ENCODE results near the gene SERPINA3. TPM values are rescaled to one million over a fixed set of nuclear protein-coding genes. Genes with fewer than 3 reads are reported as not detected.

SERPINA3 gene
- total and polyA plus RNA-seq, 7 donors, result 2.3 to 233 (median 94.5) TPM

- H3K27ac ChIP-seq, result no peak overlapping the region
- H3K27me3 ChIP-seq, result no peaks in the 10 kb centered on the region
- H3K4me3 ChIP-seq, result no peak overlapping the region
- no peaks in the 10 kb centered on the region for H3K36me3 ChIP-seq
- TF ChIP-seq POLR2AphosphoS5 (IDR thresholded peaks at IDR 0.05) (no peak), POLR2A (IDR thresholded peaks at IDR 0.05) (no peak), CTCF (IDR thresholded peaks at IDR 0.05) (no peak), EP300 (IDR thresholded peaks at IDR 0.05) (no peak)
- peak; percentile 41 for DNase-seq
- H3K4me1 ChIP-seq, result no peaks in the 10 kb centered on the region
- H3K9me3 ChIP-seq, result no peaks in the 10 kb centered on the region
- WGBS, 2 donors, result 92 to 93% methylated on average over 10 of the region's 10 CpGs
- intact Hi-C loops (cut with DNase I), result no loop called here
These were observed 28.8 kb downstream of the SERPINA3 start for GRCh38 chr14:94640721-94641631.

- H3K4me1 ChIP-seq, result no peaks in the 10 kb centered on the region
- H3K27me3 ChIP-seq, result no peaks in the 10 kb centered on the region
- no peaks in the 10 kb centered on the region for H3K9me3 ChIP-seq
- TF ChIP-seq EP300 (IDR thresholded peaks at IDR 0.05) (no peak), POLR2A (IDR thresholded peaks at IDR 0.05) (no peak), CTCF (IDR thresholded peaks at IDR 0.05) (no peak), POLR2AphosphoS5 (IDR thresholded peaks at IDR 0.05) (no peak)
- H3K27ac ChIP-seq, result no peak overlapping the region
- WGBS, 2 donors, result 95% methylated on average over 12 of the region's 12 CpGs
- DNase-seq, result peak; percentile 44
- H3K36me3 ChIP-seq, result no peaks in the 10 kb centered on the region
- H3K4me3 ChIP-seq, result no peak overlapping the region
- intact Hi-C loops (cut with DNase I), result no loop called here
These were observed 29.4 kb downstream of the SERPINA3 start for GRCh38 chr14:94641632-94641955.

- intact Hi-C loops (cut with DNase I), result no loop called here
- no peaks in the 10 kb centered on the region for H3K4me1 ChIP-seq
- 90 to 92% methylated on average over 18 of the region's 18 CpGs for WGBS, 2 donors
- no peak overlapping the region for H3K27ac ChIP-seq
- H3K9me3 ChIP-seq, result peaks cover 0 to 3% (median 0%) of the 10 kb centered on the region in 4 donors
- H3K36me3 ChIP-seq, result no peaks in the 10 kb centered on the region
- no peaks in the 10 kb centered on the region for H3K27me3 ChIP-seq
- DNase-seq, result peak; percentile 30
- TF ChIP-seq EP300 (IDR thresholded peaks at IDR 0.05) (no peak), CTCF (IDR thresholded peaks at IDR 0.05) (no peak), POLR2AphosphoS5 (IDR thresholded peaks at IDR 0.05) (no peak), POLR2A (IDR thresholded peaks at IDR 0.05) (no peak)
- no peak overlapping the region for H3K4me3 ChIP-seq
These were observed 31.3 kb downstream of the SERPINA3 start for GRCh38 chr14:94643316-94644101.

GRCh38 chr14:94644102-94644535, 31.9 kb downstream of the SERPINA3 start:
- intact Hi-C loops (cut with DNase I), result no loop called here
- no peak for TF ChIP-seq EP300 (IDR thresholded peaks at IDR 0.05)
- TF ChIP-seq POLR2A (IDR thresholded peaks at IDR 0.05), result no peak
- no peak for TF ChIP-seq POLR2AphosphoS5 (IDR thresholded peaks at IDR 0.05)
- TF ChIP-seq CTCF (IDR thresholded peaks at IDR 0.05), result no peak
- WGBS, 2 donors, result 77 to 83% methylated on average over 4 of the region's 4 CpGs
- H3K27me3 ChIP-seq, result no peaks in the 10 kb centered on the region
- H3K36me3 ChIP-seq, result no peaks in the 10 kb centered on the region
- peaks cover 0 to 6% (median 5%) of the 10 kb centered on the region in 4 donors for H3K9me3 ChIP-seq
- no peak overlapping the region for H3K4me3 ChIP-seq
- no peak overlapping the region for H3K27ac ChIP-seq
- DNase-seq, result no peak
- H3K4me1 ChIP-seq, result no peaks in the 10 kb centered on the region

Data from sigmoid colon (tissue), 7 donors.